Stimulated activated CD4-positive, alpha-beta T cell treated with anti-CD3 and anti-CD28 coated beads, Interleukin-12 subunit alpha, Interleukin-12 subunit beta, amount 100 ng/mL, for 48 hours (primary cell): ENCODE results near the gene PHACTR3.

ENCODE experiments used
- DNase-seq, 3 donors: peaks; one replicate each; pipeline ENCODE4 v3.0.0-alpha.2; 2020; ENCODE audit warnings: low read depth in 2 of 3, low spot score in 1 of 3

PHACTR3 gene

DNA sequence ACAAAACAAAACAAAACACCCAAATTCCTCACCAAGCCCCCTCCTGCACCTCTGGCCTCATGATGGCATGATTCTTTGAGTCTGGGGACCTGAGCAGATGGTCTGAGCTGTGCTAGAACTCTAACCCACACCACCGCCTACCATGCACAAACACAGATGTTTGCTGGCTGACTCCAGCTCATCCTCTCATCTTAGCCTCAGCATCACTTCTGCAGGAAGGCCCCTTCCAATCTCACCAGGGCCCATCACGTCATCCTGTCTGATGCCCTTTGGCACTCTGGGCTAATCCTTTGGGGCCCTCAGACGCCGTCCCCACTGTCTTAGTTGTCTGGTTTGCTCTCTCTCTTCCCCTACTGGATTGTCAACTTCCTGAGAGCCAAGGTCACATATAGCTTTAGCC lies 85.8 kb downstream of the PHACTR3 start:
- no peak for DNase-seq

DNA sequence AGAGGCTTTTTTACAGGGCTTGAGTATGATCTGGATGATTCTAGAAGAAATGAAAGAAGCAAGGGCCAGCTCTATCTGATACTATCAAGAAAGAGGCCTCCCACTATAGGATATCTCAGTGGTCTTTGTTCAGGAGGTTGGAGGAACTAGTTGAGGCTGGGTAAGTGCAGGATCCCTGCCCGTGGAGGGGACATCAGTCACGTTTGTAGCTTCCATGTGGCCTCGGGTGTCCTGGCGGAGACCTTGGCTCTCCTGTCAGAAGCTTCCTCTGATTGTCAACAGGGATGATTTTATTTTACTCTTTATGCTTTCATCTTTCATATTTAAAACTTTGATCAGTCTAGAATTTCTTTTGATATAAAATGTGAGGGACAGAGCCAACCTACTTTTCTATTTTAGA lies 86.6 kb downstream of the PHACTR3 start:
- no peak for DNase-seq

DNA sequence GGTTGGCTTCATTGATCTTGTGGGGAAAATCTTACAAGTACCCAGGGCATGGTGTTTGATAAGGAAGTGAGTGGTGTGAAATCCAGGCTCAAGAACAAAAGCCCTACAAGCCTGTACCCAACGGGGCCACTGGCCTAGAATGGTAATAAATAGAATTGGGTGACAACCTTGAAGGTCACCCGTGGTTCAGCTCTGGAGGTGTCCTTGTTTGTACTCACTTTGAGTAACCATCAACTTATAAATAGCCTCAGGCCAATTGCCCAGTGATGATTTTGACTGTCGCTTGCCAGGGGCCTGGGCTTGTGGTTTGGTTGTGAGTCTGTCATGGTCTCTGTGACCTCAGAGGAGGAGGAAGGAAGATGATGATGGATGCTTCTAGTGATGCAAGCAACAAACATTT lies 87.8 kb downstream of the PHACTR3 start:
- DNase-seq = no peak

DNA sequence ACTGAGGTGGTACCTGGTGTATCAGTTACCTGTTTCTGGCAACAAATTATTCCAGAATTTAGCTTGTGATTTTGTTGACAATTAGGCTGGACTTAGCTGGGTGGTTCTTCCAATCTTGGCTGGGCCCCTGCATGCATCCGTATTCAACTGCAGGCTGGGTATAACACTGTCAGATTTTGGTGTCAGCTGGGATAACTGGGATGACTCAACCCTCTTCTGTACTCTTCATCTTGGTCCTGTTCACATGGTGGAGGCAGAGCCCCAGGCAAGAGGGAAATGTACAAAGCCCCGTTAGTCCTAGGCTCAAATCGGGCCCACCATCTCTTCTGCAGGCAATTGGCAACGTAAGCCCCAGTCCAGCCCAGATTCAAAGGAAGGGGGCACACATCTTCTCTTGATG lies 89.2 kb downstream of the PHACTR3 start:
- DNase-seq = no peak

DNA sequence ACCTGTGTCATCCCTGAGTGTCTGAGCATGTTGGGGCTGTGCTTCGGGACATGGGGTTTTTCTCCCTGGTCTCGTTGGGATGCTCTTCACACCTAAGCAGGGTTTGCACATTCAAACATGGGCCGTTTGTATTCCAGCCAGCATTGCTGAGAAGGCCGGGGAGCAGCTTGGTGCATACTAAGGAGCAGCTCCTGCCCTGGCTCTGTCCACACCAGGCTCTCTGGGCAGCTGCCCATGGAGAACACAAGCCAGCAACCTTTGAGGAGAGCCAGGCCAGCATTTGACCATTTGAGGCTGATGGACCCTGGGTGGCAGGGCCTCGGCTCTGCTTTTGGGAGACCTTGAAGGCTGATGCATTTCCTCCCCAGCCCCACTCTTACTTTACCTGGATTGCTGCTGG lies 92.1 kb downstream of the PHACTR3 start:
- DNase-seq = no peak

DNA sequence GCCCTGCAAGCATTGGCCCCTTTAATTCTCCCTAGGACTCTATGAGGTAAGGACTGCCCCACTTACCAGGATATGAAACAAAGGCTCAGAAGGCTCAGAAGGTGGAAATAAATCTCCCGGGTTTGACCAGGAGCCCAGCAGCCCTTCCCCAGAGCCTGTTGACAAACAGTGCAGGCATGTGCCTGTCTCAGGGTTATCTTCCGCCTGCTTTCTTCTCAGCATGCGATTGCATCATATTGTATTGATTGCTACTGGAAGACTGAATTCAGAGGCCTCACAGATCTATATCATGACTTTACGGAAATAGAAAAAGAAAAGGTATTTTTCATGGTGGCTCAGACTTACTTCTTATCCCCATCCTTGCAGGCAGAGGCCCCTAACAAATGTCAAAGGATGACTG lies 92.7 kb downstream of the PHACTR3 start:
- DNase-seq = no peak

DNA sequence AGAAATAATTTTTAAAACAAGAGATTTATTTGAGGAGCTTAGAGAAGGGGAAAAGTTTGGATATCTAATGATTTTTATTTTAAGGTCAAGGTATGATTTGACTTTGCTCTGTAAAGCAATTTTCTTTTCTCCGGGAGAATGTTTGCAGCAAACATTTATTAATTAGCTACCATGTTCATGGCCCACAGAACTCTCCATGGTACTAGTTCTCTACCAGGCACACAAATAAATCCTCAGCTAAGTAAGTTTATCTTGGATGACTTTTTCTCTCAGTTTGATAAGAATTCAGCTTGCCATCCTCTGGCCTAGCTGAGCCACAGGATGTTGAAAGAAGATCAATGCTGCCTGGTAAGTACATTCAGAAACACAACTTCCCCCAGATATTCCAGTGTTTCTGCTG lies 94.3 kb downstream of the PHACTR3 start:
- DNase-seq = no peak

DNA sequence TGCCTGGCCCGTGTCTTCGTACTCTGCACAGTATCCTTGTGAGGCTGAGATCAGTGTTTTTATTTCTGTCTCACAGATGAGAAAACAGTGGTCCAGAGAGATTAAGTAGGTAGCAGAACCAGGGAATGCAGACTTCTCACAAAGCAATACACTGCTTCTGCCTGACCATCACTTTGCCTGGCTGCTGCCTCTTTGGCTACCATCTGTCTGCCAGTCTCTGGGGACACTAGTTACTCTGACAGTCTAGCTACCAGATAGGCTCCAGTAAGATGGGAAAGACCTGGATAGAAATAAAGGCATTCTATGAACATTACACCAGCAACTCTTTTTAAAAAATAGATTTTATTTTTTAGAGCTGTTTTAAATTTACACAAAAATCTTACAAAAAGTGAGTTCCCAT lies 96.9 kb downstream of the PHACTR3 start:
- DNase-seq = no peak

DNA sequence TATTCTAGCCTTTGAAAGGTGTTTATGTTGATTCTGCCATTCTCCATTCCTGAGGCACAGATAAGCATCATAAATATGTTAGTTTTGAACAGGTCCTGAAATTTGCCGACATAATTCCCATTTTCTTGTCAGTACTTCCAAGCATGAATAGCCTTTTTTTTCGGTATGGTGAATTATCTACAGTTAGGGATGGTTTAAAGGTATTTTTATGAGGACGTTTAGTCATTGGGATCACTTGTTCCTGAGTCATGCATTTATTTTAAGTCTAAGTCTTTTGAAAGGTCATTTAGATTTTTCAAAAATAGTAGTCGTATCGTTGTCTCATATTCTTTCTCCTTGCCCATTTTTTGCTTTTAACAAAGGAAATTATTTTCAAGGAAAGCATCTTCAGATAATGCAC lies 98.7 kb downstream of the PHACTR3 start:
- no peak for DNase-seq

DNA sequence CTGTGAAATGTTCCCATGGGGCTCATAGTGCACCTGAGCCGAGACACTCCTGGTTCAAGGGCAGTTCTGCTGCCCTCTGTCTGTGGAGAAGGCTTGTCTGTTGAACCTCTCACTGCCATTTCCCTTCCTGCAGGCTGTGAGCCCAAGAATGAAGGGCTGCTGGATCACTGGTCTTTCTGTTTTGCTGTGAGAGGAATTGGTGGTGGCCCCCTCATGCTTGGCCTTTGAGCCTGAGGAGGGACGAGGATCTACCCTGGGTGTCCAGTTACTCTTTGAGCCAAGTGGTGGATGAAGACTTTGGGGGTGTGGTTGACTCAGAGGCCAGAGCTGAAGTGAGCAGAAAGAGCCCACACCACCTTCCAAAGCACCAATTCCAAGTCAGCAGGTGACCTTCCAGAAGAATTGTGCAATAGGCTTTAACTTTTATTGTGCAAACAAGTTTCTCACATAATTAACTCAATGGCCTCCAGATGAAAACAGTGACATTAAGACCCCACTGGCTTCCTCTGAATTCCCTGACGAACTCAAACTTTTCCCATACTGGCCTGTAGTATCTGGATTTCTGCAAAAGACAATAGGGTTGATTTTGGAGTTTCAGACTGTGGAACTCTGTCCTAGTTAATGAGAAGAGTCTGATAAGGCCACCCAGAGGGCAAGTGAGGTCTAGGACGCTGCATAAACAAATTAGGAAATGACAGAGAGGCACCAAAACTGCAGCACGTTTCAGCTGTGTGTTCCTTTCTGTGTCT lies 101.5 kb downstream of the PHACTR3 start:
- no peak for DNase-seq

DNA sequence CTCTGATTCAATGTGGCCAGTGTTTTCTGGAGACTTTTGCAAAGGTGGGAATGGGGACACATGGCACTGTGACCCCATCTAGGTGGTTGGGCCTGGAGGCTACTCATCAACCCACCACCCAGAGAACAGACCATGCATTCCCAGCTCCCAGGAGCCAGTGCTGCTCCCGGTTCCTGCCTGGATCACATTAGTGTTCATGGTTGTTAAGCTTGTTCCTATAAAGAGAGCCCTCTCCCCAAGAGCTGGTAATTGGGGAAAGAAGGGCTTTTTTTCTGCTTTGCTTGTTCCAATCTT lies 102.0 kb downstream of the PHACTR3 start:
- DNase-seq = no peak

DNA sequence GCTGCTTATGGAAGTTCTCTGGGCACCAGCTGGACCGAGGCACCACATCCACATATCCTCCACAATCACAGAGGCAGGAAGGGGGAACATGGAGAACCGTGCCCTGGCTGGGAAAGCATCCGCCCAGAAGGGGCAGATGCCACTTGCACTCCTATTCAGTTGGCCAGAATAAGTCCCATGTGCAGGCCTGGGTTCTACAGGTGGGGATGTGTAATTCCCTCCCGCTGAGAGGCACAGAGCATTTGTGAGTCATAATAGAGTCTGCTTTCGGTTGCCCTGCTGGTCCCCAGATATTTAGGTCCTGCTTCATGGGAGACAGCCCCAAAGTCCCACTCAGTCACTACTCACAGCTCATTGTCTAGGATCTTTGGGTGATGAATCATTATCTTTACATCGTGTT lies 104.0 kb downstream of the PHACTR3 start:
- DNase-seq = no peak

DNA sequence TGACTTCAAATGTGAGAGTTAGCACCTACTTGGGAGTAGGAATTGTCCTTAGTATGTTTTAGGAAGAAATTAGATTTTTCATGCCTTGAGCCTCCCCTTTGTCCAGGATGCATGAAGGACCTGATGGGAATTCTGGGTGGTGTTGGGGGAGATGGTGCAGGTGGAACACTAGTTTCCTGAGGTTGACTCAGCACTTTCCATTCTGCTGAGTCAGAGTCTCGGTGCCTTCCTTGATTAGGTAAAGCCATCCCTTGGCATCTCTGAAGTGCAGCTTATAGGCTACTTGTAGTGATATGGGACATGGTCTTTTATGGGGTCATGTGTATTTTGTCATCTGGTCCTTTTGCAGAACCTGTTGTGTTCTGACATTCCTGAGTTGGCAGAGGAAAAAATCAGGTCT lies 105.3 kb downstream of the PHACTR3 start:
- DNase-seq = no peak

DNA sequence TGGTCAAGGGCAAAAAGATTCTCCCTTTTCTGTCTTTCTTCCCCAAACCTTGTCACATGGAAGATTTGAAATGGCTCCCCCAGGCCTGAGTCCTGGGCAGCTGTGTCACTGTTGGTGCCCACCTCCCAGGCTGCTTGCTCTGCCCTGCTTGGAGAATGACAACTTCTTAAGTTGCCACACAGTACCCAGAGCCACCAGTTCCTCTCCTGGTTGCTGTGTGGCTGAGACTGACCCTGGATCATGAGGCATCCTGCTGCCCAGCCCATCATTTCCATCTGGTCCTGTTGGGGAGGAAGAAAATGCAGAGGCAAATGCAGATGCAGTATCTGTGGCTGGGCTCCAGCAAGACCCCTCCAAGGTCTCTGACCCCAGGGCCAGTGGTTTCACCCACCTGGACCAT lies 113.7 kb downstream of the PHACTR3 start:
- DNase-seq = no peak

DNA sequence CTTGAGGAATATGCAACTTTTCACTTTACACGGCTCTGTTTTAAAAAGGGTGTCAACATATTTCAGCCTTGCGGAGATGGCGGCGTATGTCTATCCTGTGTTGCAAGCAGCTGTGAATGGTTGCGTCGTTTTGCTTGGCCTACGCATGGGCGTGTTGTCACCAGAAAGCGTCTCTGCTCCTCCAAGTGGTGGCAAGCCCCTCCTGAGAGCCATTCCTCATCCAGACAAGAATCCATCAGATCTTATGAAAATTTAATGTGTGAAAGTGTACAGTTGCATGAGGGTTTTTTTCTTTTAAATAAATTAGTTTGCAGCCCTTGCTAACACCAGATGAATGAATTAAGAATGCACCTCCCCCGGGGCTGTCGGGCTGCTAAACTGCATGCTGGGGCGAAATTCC lies 114.4 kb downstream of the PHACTR3 start:
- DNase-seq = no peak

DNA sequence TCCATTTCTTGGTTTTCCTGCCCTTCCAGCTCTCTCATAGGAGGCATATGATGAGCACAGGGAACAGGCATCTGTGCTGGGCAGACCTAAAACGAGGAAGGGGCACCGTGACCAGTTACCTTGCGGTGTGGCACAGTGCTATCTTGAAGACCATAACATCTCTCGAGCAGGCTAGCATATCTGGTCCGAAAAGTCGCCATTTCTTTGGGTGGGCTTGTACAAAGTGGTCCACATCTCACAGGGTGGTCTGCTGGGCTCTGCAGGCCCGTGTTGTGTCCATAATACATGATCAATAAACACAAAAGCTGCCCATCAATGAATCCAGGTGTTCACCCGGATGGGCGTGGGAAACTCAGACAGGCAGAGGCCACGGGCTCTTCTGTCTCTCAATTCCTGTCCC lies 115.7 kb downstream of the PHACTR3 start:
- DNase-seq = no peak

DNA sequence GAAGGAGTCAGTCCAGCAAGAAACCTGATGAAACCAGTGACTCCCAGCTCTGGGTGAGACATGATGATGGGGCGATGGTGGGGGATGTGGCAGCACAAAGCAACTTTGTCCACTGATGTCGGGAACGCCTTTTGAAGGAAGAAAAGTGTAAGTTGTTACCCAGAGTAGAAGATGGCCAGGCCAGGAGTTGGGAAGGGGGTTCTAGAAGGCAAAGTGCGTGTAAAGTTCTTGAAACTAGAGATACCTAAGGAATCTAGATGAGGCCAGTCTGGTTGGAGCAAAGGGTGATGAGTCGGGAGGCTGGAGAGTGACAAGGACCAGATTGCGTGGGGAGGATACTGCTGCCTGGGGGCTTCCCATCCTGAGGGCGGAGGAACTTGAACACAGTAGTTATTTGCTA lies 117.0 kb downstream of the PHACTR3 start:
- no peak for DNase-seq

DNA sequence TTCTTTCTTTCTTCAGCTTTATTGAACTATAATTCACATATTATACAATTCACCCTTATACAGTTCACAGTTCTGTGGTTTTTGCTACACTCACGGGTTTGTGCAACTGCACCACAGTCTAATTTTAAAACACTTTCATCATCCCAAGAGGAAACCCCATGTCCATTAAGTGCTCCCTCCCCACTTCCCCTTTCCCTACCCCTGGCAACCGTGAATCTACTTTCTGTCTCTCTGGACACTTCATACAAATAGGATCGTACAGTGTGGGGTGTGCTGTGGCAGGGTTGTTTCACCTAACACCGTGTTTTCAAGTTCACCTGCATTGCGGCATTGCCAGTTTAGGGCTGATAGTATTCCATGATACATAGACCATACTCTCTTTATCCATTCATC lies 118.8 kb downstream of the PHACTR3 start:
- DNase-seq = no peak

DNA sequence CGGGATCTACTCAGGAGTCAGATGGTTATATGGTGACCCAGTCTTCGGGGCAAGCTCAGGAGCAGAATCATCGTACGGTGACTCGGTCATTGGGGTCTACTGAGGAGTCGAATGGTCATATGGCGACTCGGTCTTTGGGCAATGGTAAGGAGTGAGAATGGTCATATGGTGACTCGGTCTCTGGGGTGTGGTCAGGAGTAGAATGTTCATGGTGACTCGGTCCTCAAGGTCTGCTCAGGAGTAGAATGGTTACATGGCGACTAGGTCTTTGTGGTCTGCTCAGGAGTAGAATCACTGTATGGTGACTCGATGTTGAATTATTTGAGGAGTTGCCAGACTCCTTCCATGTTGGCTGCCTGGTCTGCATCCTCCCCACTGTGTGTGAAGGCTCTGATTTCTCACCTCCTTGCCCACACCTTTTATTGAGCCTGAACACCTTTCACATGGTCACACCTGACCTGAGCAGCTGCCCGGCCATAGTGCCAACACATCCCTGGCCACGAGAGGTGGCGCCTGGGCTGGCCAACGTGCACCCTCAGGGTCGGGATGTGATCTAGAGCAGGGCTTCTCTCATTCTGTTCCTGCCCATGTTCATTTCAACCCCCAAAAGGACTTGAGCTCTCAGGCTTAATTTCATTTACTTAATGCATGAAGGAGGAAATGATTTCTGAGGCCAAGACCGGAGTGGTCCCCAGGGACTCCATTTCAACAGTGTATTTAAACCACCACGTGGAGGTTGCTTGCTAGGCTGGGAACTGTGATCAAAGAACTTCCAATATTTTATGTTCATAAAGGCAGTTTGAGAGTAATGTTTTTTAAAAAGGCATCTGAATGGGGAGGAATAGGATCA lies 119.5 kb downstream of the PHACTR3 start:
- no peak for DNase-seq

DNA sequence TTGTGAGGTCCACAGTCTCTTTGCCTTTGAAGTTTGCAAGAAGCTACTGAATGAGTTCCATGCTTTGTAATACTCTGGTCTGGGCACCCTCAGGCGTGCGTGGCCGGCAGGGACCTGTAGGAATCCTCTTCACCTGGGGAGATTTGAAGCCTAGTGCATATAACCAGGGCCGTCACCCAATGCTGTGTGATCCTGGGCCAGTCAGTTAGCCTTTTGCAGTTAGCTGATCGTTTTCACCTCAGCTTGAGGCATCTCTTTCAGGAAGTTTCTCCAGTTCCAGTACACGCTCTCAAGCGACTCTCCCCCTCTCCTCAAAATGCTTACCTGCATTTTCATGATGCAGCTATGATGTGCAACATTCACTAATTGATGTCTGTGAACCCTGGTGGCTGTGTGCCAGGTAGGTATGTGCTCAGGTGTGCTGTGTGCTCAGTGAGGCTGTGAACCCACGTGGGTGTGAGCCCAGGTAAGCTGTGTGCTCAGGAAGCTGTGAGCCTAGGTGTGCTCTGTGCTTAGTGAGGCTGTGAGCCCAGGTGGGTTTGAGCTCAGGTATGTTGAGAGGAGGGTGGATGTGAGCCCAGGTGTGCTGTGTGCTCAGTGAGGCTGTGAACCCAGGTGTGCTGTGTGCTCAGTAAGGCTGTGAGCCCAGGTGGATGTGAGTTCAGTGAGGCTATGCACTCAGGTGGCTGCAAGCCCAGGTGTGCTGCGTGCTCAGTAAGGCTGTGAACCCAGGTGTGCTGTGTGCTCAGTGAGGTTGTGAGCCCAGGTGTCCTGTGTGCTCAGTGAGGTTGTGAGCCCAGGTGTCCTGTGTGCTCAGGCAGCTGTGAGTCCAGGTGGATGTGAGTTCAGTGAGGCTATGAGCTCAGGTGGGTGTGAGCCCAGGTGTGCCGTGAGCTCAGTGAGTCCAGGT lies 120.4 kb downstream of the PHACTR3 start:
- DNase-seq = no peak

DNA sequence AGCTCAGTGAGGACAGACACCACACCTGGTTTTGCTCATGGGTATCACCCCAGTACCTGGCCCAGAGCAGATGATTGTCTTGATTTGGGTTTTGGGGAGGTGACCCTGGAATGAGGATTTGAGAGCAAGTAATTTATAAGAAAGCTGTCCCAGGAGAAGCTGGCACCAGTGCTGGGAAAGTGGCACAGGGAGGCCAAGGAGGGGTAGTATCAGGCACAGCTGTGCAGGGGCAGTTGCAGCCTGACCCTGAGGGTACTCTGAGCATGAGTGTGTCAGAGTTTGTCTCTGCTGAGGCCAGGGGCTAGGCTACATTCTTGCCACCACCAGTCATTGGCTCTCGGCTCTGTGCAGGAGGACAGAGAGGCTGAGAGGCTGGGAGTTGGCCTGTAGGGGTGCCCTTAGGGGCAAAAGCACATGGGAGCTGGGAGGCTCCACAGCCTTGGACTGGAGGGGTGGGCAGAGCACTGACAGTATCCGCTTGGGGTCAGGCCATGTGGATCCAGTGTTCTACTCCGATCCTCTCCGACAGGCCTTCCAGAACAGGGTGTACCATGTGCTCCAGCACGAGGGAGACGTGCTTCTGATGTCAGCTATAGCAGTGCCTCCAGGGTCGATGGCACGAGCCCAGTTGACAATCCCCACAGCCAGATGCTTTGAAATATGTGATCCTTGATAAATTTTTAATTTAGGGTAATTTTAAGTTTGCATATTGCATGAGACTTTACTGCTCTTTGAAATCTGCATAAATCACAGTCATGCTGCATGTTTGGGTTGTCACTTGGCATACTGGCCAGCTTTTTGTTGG lies 121.3 kb downstream of the PHACTR3 start:
- DNase-seq = no peak
